Neuronal stem cell (in vitro differentiated cells): ENCODE results near the gene VAMP5.
"Not testable (repeated sequence)": the region's sequence is repeated elsewhere in the genome, so short reads cannot be mapped to it uniquely, and the experiment has no call there.

Experiments
- DNase-seq: peaks from one replicate; pipeline ENCODE4 v3.0.0-alpha.2; 2013; ENCODE audit warnings: low spot score
- H2AFZ ChIP-seq: one replicate; pipeline ENCODE4 v1.6.1; 2013; ENCODE audit warnings: mild to moderate bottlenecking, low read length, inconsistent platforms
- H2AK5ac ChIP-seq: 2 replicates; pipeline ENCODE4 v1.6.1; 2013; ENCODE audit warnings: low read depth, mild to moderate bottlenecking, inconsistent platforms, low read length, moderate library complexity, mixed read lengths
- H2BK120ac ChIP-seq: 2 replicates; pipeline ENCODE4 v1.6.1; 2013; ENCODE audit warnings: low read depth, mild to moderate bottlenecking, inconsistent platforms, low read length, moderate library complexity, mixed read lengths
- H2BK12ac ChIP-seq: one replicate; pipeline ENCODE4 v1.6.1; 2013; ENCODE audit warnings: low read length, inconsistent platforms
- H2BK15ac ChIP-seq: 2 replicates; pipeline ENCODE4 v1.6.1; 2013; ENCODE audit warnings: mild to moderate bottlenecking, low read length, inconsistent platforms, mixed read lengths
- H2BK5ac ChIP-seq: one replicate; pipeline ENCODE4 v1.6.1; 2013; ENCODE audit warnings: inconsistent platforms, mild to moderate bottlenecking, low read length, moderate library complexity
- H3K14ac ChIP-seq: one replicate; pipeline ENCODE4 v1.6.1; 2013; ENCODE audit warnings: low read length, inconsistent platforms
- H3K18ac ChIP-seq: 2 replicates; pipeline ENCODE4 v1.6.1; 2013; ENCODE audit warnings: low read length, inconsistent platforms
- H3K23ac ChIP-seq: 2 replicates; pipeline ENCODE4 v1.6.1; 2013; ENCODE audit warnings: low read depth, mild to moderate bottlenecking, mixed read lengths, low read length, inconsistent platforms; ENCODE audit not compliant: poor library complexity
- H3K27ac ChIP-seq: replicated peaks from 3 replicates; pipeline ENCODE4 v1.5.1; 2013; ENCODE audit warnings: low read length, inconsistent platforms
- H3K27me3 ChIP-seq, 3 experiments: 2 replicates each; pipeline ENCODE4 v1.6.1; 2013; ENCODE audit warnings: low read length in 3 of 3, mild to moderate bottlenecking in 2 of 3, inconsistent platforms in 1 of 3, low read depth in 1 of 3, mixed read lengths in 1 of 3, moderate library complexity in 1 of 3; ENCODE audit not compliant: control insufficient read depth in 3 of 3, insufficient read depth in 3 of 3
- H3K36me3 ChIP-seq, 2 donors: replicated peaks in 1 of 2; 2 replicates each; pipeline ENCODE4 v1.6.1; 2013; ENCODE audit warnings: low read length in 2 of 2; ENCODE audit not compliant: control insufficient read depth in 2 of 2, insufficient read depth in 2 of 2
- H3K4ac ChIP-seq: 2 replicates; pipeline ENCODE4 v1.6.1; 2013; ENCODE audit warnings: inconsistent platforms, mild to moderate bottlenecking, low read length, moderate library complexity
- H3K4me1 ChIP-seq, 2 donors: 1 replicate in 1 of 2; 2 replicates in 1 of 2; pipeline ENCODE4 v1.6.1; 2013; ENCODE audit warnings: low read length in 2 of 2, low read depth in 1 of 2; ENCODE audit not compliant: control insufficient read depth in 2 of 2, insufficient read depth in 1 of 2
- H3K4me2 ChIP-seq: one replicate; pipeline ENCODE4 v1.6.1; 2013; ENCODE audit warnings: mild to moderate bottlenecking, low read length, inconsistent platforms; ENCODE audit not compliant: insufficient read depth, poor library complexity, severe bottlenecking
- H3K4me3 ChIP-seq, 2 donors: 2 replicates each; pipeline ENCODE4 v1.5.1; 2013; ENCODE audit warnings: low read length in 2 of 2, mild to moderate bottlenecking in 2 of 2, inconsistent platforms in 1 of 2, moderate library complexity in 1 of 2
- H3K79me1 ChIP-seq: one replicate; pipeline ENCODE4 v1.6.1; 2013; ENCODE audit warnings: low read depth, mild to moderate bottlenecking, inconsistent platforms, low read length, moderate library complexity
- H3K9ac ChIP-seq: one replicate; pipeline ENCODE4 v1.6.1; 2013; ENCODE audit warnings: mild to moderate bottlenecking, low read depth, low read length, inconsistent platforms; ENCODE audit not compliant: poor library complexity
- H3K9me3 ChIP-seq, 2 donors: replicated peaks in 1 of 2; 2 replicates each; pipeline versions ENCODE3 to v1.6.1; 2013; ENCODE audit warnings: low read length in 2 of 2, mild to moderate bottlenecking in 2 of 2, inconsistent platforms in 1 of 2, low read depth in 1 of 2, mixed read lengths in 1 of 2, moderate library complexity in 1 of 2; ENCODE audit not compliant: control insufficient read depth in 2 of 2, insufficient read depth in 1 of 2
- H4K8ac ChIP-seq: one replicate; pipeline ENCODE4 v1.6.1; 2013; ENCODE audit warnings: low read depth, mild to moderate bottlenecking, inconsistent platforms, low read length, moderate library complexity
- H4K91ac ChIP-seq: one replicate; pipeline ENCODE4 v1.6.1; 2013; ENCODE audit warnings: low read length, low read depth, mild to moderate bottlenecking, inconsistent platforms; ENCODE audit not compliant: poor library complexity
- WGBS, 2 donors: extraction: QIAGEN DNeasy Blood & Tissue Kit; methylation state at CpG; one replicate each; pipeline ENCODE4 v1.1.7; 2013; ENCODE audit warnings: missing lambda C conversion rate in 2 of 2, mixed read lengths in 1 of 2; ENCODE audit not compliant: insufficient read length in 2 of 2, insufficient replicate concordance in 1 of 2; ENCODE audit errors: extremely low coverage in 2 of 2; 5-methylcytosine and 5-hydroxymethylcytosine counted together

Gene VAMP5

GRCh38 chr2:85544915-85545779 is 39.1 kb upstream of the VAMP5 start:
- not testable (repeated sequence) for H2BK12ac ChIP-seq, H3K4ac ChIP-seq, H2AFZ ChIP-seq, H2AK5ac ChIP-seq, H2BK5ac ChIP-seq, DNase-seq, H3K4me2 ChIP-seq, H2BK15ac ChIP-seq, H3K9ac ChIP-seq, H3K4me3 ChIP-seq, H3K9me3 ChIP-seq, H3K14ac ChIP-seq, H3K18ac ChIP-seq, H3K23ac ChIP-seq, H3K27ac ChIP-seq, H2BK120ac ChIP-seq, H4K91ac ChIP-seq, H3K79me1 ChIP-seq, H3K27me3 ChIP-seq, H4K8ac ChIP-seq
- no CpG with 5 or more reads among the region's 5 CpGs for WGBS, 2 donors
- Histone ChIP-seq H3K4me1 (peaks cover 4 to 13% of the 10 kb centered on the region in 2 donors), H3K36me3 (peaks cover 30 to 92% of the 10 kb centered on the region in 2 donors)

GRCh38 chr2:85545780-85546240 is 38.4 kb upstream of the VAMP5 start:
- no peak overlapping the region for H3K27ac ChIP-seq
- peaks cover 35 to 92% of the 10 kb centered on the region in 2 donors for H3K36me3 ChIP-seq

GRCh38 chr2:85547089-85547858 is 37.0 kb upstream of the VAMP5 start:
- H3K14ac ChIP-seq: no peak overlapping the region
- no peak overlapping the region for H2BK12ac ChIP-seq
- no peaks in the 10 kb centered on the region for H3K9me3 ChIP-seq
- H2AK5ac ChIP-seq: no peak overlapping the region
- no peak overlapping the region for H4K8ac ChIP-seq
- no peak overlapping the region for H2BK5ac ChIP-seq
- H3K4me3 ChIP-seq: no peak overlapping the region
- peaks cover 0 to 2% of the 10 kb centered on the region in 2 donors for H3K4me1 ChIP-seq
- no peaks in the 10 kb centered on the region for H3K27me3 ChIP-seq
- peaks cover 35 to 92% of the 10 kb centered on the region in 2 donors for H3K36me3 ChIP-seq
- H3K4me2 ChIP-seq: no peak overlapping the region
- H3K9ac ChIP-seq: no peak overlapping the region
- no peak overlapping the region for H2AFZ ChIP-seq
- no peak overlapping the region for H2BK15ac ChIP-seq
- WGBS, 2 donors: no CpG with 5 or more reads among the region's 1 CpG
- H3K27ac ChIP-seq: no peak overlapping the region
- no peak overlapping the region for H3K4ac ChIP-seq
- H4K91ac ChIP-seq: no peak overlapping the region
- no peak overlapping the region for H3K18ac ChIP-seq
- H2BK120ac ChIP-seq: no peak overlapping the region
- H3K79me1 ChIP-seq: no peaks in the 10 kb centered on the region
- DNase-seq: no peak
- H3K23ac ChIP-seq: no peak overlapping the region

More at GRCh38 chr2:85545780-85546240, 38.4 kb upstream of the VAMP5 start:
- Histone ChIP-seq H3K14ac (no peak overlapping the region), H2BK12ac (no peak overlapping the region), H3K23ac (no peak overlapping the region), H3K27me3 (no peaks in the 10 kb centered on the region), H3K4me2 (no peak overlapping the region), H3K4me1 (peaks cover 4 to 13% of the 10 kb centered on the region in 2 donors), H4K8ac (no peak overlapping the region), H3K9ac (no peak overlapping the region), H2AFZ (no peak overlapping the region), H2BK5ac (no peak overlapping the region), H3K79me1 (peaks cover 2% of the 10 kb centered on the region), H2BK15ac (no peak overlapping the region), H4K91ac (no peak overlapping the region), H3K18ac (no peak overlapping the region), H2AK5ac (no peak overlapping the region), H3K9me3 (no peaks in the 10 kb centered on the region), H3K4ac (no peak overlapping the region), H2BK120ac (no peak overlapping the region), H3K4me3 (no peak overlapping the region)
- no peak for DNase-seq
- no CpG with 5 or more reads among the region's 5 CpGs for WGBS, 2 donors
